B cell (primary cell): ENCODE results near the gene IDNK. TPM values are rescaled to one million over a fixed set of nuclear protein-coding genes. Genes with fewer than 3 reads are reported as not detected.

Experiments
- ATAC-seq: fragments of 200-7000 bp; cut with Tn5 transposase; one replicate; pipeline ENCODE4 v1.10.0; 2021; ENCODE audit warnings: low read depth, mild to moderate bottlenecking, moderate number of reproducible peaks, moderate library complexity
- CTCF ChIA-PET: fragments of 350-600 bp; sonication (Branson Sonifier 250); formaldehyde crosslinking; loops from one replicate; lab custom pipeline; 2021; ENCODE audit warnings: antibody characterized with exemption, inconsistent platforms; lab: Charles Lee
- POLR2A ChIA-PET: fragments of 350-600 bp; sonication (Branson Sonifier 250); formaldehyde crosslinking; loops from one replicate; lab custom pipeline; 2021; ENCODE audit warnings: antibody characterized with exemption; lab: Charles Lee
- DNase-seq: peaks from one replicate; pipeline ENCODE4 v3.0.0; 2013
- H2AFZ ChIP-seq: 2 replicates; pipeline ENCODE4 v1.6.1; 2012; ENCODE audit warnings: mild to moderate bottlenecking, low read depth, low read length; ENCODE audit not compliant: insufficient read depth, poor library complexity, severe bottlenecking
- H3K27ac ChIP-seq, 2 donors: 1 replicate in 1 of 2; 2 replicates in 1 of 2; pipeline ENCODE4 v1.5.1; 2012 to 2013; ENCODE audit warnings: low read length in 2 of 2, mild to moderate bottlenecking in 2 of 2, moderate library complexity in 1 of 2
- H3K27me3 ChIP-seq, 4 experiments: fragments of 200-600 bp in 1 of 4; sonication (generic) in 1 of 4; replicated peaks in 1 of 4; 1 replicate in 2 of 4; 2 replicates in 2 of 4; pipeline versions ENCODE4 v1.6.1 to v1.7.0; 2013 to 2016; ENCODE audit warnings: low read length in 3 of 4, mild to moderate bottlenecking in 2 of 4, mixed read lengths in 1 of 4, moderate library complexity in 1 of 4; ENCODE audit not compliant: insufficient read depth in 4 of 4, control insufficient read depth in 3 of 4; ENCODE audit errors: control extremely low read depth in 1 of 4
- H3K36me3 ChIP-seq, 2 experiments: replicated peaks in 1 of 2; 1 replicate in 1 of 2; 2 replicates in 1 of 2; pipeline versions ENCODE4 v1.6.1 to v1.7.1; 2013; ENCODE audit warnings: low read length in 1 of 2; ENCODE audit not compliant: insufficient read depth in 2 of 2, control insufficient read depth in 1 of 2; ENCODE audit errors: control extremely low read depth in 1 of 2, extremely low read depth in 1 of 2
- H3K4me1 ChIP-seq, 2 donors: fragments of 200-600 bp in 1 of 2; sonication (generic) in 1 of 2; 1 replicate in 1 of 2; 2 replicates in 1 of 2; pipeline versions ENCODE4 v1.5.1 to v1.6.1; 2013 to 2017; ENCODE audit warnings: low read length in 2 of 2; ENCODE audit not compliant: control insufficient read depth in 2 of 2, insufficient read depth in 2 of 2
- H3K4me2 ChIP-seq: replicated peaks from 2 replicates; pipeline ENCODE3; 2012; ENCODE audit warnings: mild to moderate bottlenecking, low read depth, low read length; ENCODE audit not compliant: poor library complexity, severe bottlenecking
- H3K4me3 ChIP-seq, 5 experiments: fragments of 200-600 bp in 1 of 5; sonication (generic) in 1 of 5; 1 replicate in 3 of 5; 2 replicates in 2 of 5; pipeline versions ENCODE4 v1.5.1 to v1.7.0; 2011 to 2016; ENCODE audit warnings: low read length in 4 of 5, mild to moderate bottlenecking in 4 of 5, low read depth in 2 of 5, control low read depth in 1 of 5, moderate library complexity in 1 of 5; ENCODE audit not compliant: insufficient read depth in 1 of 5; ENCODE audit errors: control extremely low read depth in 1 of 5, extremely low read depth in 1 of 5
- H3K79me2 ChIP-seq: fragments of 200-600 bp; sonication (generic); one replicate; pipeline ENCODE4 v1.6.0; 2016; ENCODE audit warnings: low read length; ENCODE audit not compliant: control insufficient read depth, insufficient read depth
- H3K9ac ChIP-seq: fragments of 200-600 bp; sonication (generic); 2 replicates; pipeline ENCODE4 v1.6.1; 2017; ENCODE audit warnings: mild to moderate bottlenecking, low read length, moderate library complexity
- H3K9me3 ChIP-seq, 3 donors: one replicate each; pipeline versions ENCODE4 v1.6.1 to v1.7.1; 2013; ENCODE audit warnings: low read length in 2 of 3; ENCODE audit not compliant: control insufficient read depth in 2 of 3, insufficient read depth in 1 of 3; ENCODE audit errors: control extremely low read depth in 1 of 3
- H4K20me1 ChIP-seq: 2 replicates; pipeline ENCODE4 v1.6.0; 2012; ENCODE audit warnings: mild to moderate bottlenecking, low read length; ENCODE audit not compliant: insufficient read depth, control insufficient read depth, poor library complexity, severe bottlenecking
- H3K27ac Mint-ChIP-seq: one replicate; pipeline ENCODE4 v1.8.0; 2021; ENCODE audit warnings: mixed read lengths
- H3K27me3 Mint-ChIP-seq: one replicate; pipeline ENCODE4 v1.8.0; 2021; ENCODE audit warnings: mixed read lengths
- H3K4me1 Mint-ChIP-seq: one replicate; pipeline ENCODE4 v1.8.0; 2021; ENCODE audit warnings: mixed read lengths
- H3K4me3 Mint-ChIP-seq: one replicate; pipeline ENCODE4 v1.8.0; 2021; ENCODE audit warnings: mixed read lengths
- H3K9me3 Mint-ChIP-seq: one replicate; pipeline ENCODE4 v1.8.0; 2022; ENCODE audit warnings: mixed read lengths; ENCODE audit not compliant: insufficient read depth
- EZH2 ChIP-seq: IDR thresholded peaks from 2 replicates; pipeline ENCODE4 v1.6.1; 2012; ENCODE audit warnings: borderline replicate concordance, low read depth, mild to moderate bottlenecking, moderate library complexity, low read length; ENCODE audit not compliant: insufficient read depth, poor library complexity, severe bottlenecking
- WGBS: methylation state at CpG from one replicate; pipeline ENCODE4 v1.1.5; 2013; ENCODE audit warnings: missing lambda C conversion rate; ENCODE audit not compliant: insufficient coverage; 5-methylcytosine and 5-hydroxymethylcytosine counted together
- intact Hi-C: fragments of 100-400 bp; cut with micrococcal nuclease; formaldehyde crosslinking; loops from one replicate; pipeline ENCODE4 v1.10.0; 2022
- polyA plus RNA-seq: library from polyadenylated mRNA; depleted of rRNA; stranded (reverse); fragments of >200 nt; gene quantifications from 2 replicates; pipeline ENCODE4 v1.2.3, GENCODE V29; 2012
- total RNA-seq, 2 donors: library from RNA; stranded (reverse); fragments of 120-200 nt in 1 of 2; gene quantifications; 1 replicate in 1 of 2; 2 replicates in 1 of 2; pipeline versions ENCODE4 v1.2.3 to v1.2.4, GENCODE V29; 2013 to 2022
- TF ChIP-seq, protein P1 (sequence below): fragments of 200-600 bp; IDR thresholded peaks from one replicate; pipeline ENCODE4 v1.8.0; 2022; ENCODE audit warnings: antibody characterized with exemption, mild to moderate bottlenecking

IDNK gene
- total and polyA plus RNA-seq, 2 donors (not counting 1 experiment from before 2014, with no cell fraction given) = 9.3 to 11.6 TPM

- H3K27me3 ChIP-seq = no peaks in the 10 kb centered on the region
- H3K9me3 ChIP-seq = no peaks in the 10 kb centered on the region
- TF ChIP-seq, protein P1, sequence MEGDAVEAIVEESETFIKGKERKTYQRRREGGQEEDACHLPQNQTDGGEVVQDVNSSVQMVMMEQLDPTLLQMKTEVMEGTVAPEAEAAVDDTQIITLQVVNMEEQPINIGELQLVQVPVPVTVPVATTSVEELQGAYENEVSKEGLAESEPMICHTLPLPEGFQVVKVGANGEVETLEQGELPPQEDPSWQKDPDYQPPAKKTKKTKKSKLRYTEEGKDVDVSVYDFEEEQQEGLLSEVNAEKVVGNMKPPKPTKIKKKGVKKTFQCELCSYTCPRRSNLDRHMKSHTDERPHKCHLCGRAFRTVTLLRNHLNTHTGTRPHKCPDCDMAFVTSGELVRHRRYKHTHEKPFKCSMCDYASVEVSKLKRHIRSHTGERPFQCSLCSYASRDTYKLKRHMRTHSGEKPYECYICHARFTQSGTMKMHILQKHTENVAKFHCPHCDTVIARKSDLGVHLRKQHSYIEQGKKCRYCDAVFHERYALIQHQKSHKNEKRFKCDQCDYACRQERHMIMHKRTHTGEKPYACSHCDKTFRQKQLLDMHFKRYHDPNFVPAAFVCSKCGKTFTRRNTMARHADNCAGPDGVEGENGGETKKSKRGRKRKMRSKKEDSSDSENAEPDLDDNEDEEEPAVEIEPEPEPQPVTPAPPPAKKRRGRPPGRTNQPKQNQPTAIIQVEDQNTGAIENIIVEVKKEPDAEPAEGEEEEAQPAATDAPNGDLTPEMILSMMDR = no peak
- TF ChIP-seq EZH2 = no peak
- no peaks in the 10 kb centered on the region for H3K4me1 Mint-ChIP-seq
- H3K9ac ChIP-seq = no peak overlapping the region
- H3K27me3 Mint-ChIP-seq = no peaks in the 10 kb centered on the region
- no peaks in the 10 kb centered on the region for H3K9me3 Mint-ChIP-seq
- no peaks in the 10 kb centered on the region for H3K79me2 ChIP-seq
- ChIA-PET POLR2A (no interaction called here), CTCF (interaction anchor here (5.5 kb wide), 1 partner anchor 10 kb away, joined by 30 read pairs; no protein-coding TSS in a partner anchor)
- H3K27ac Mint-ChIP-seq = no peak overlapping the region
- H4K20me1 ChIP-seq = no peaks in the 10 kb centered on the region
- no peak overlapping the region for H3K4me2 ChIP-seq
- DNase-seq (no peak), ATAC-seq (no peak)
- no peaks in the 10 kb centered on the region for H3K4me1 ChIP-seq
- no peaks in the 10 kb centered on the region for H3K36me3 ChIP-seq
- intact Hi-C loops = no loop called here
- H2AFZ ChIP-seq = no peak overlapping the region
- H3K4me3 ChIP-seq = no peak overlapping the region
- WGBS = no CpG with 5 or more reads among the region's 1 CpG
- no peak overlapping the region for H3K4me3 Mint-ChIP-seq
- H3K27ac ChIP-seq = no peak overlapping the region
These were observed 16.3 kb downstream of the IDNK start for GRCh38 chr9:83639266-83639665.

GRCh38 chr9:83642793-83643192 is 19.9 kb downstream of the IDNK start:
- Histone ChIP-seq H3K27ac (no peak overlapping the region), H2AFZ (no peak overlapping the region), H3K4me1 (no peaks in the 10 kb centered on the region), H3K9ac (no peak overlapping the region), H3K4me2 (no peak overlapping the region), H3K9me3 (no peaks in the 10 kb centered on the region), H3K36me3 (no peaks in the 10 kb centered on the region), H3K4me3 (no peak overlapping the region), H3K79me2 (no peaks in the 10 kb centered on the region), H4K20me1 (no peaks in the 10 kb centered on the region), H3K27me3 (no peaks in the 10 kb centered on the region)
- no peak for TF ChIP-seq EZH2
- TF ChIP-seq, protein P1 = no peak
- no peaks in the 10 kb centered on the region for H3K4me1 Mint-ChIP-seq
- H3K4me3 Mint-ChIP-seq = no peak overlapping the region
- no peaks in the 10 kb centered on the region for H3K27me3 Mint-ChIP-seq
- ChIA-PET POLR2A (no interaction called here), CTCF (no interaction called here)
- WGBS = 92% methylated on average over 3 of the region's 4 CpGs
- ATAC-seq = no peak
- intact Hi-C loops = no loop called here
- no peak for DNase-seq
- peak overlapping the region; percentile 26 for H3K27ac Mint-ChIP-seq
- H3K9me3 Mint-ChIP-seq = no peaks in the 10 kb centered on the region
